ENCODE results near the gene UBD. TPM values are rescaled to one million over a fixed set of nuclear protein-coding genes. Genes with fewer than 3 reads are reported as not detected.

UBD gene
- total RNA-seq, 2 experiments from 2014 or later, result 0.50 to 0.67 TPM

GRCh38 chr6:29553268-29554057 is 6.1 kb downstream of the UBD start:
- POLR2A ChIA-PET, result no interaction called here
- ATAC-seq (peak; percentile 64), DNase-seq (peak; percentile 43)
- CTCF ChIA-PET, result interaction anchor here (0.9 to 1.0 kb wide), 3 partner anchors 12 to 100 kb away, joined by 3 read pairs; no protein-coding TSS in a partner anchor
- Mint-ChIP-seq H3K4me1 (ENCODE audit: low read depth) (peaks cover 15% of the 10 kb centered on the region), H3K27me3 (peaks cover 51% of the 10 kb centered on the region), H3K9me3 (no peaks in the 10 kb centered on the region), H3K4me3 (peak overlapping the region; percentile 42), H3K27ac (peak overlapping the region; percentile 35), H3K36me3 (ENCODE audit: low read depth) (no peaks in the 10 kb centered on the region)
- intact Hi-C loops (cut with micrococcal nuclease), result no loop called here
- no peak for TF ChIP-seq CTCF (IDR thresholded peaks at IDR 0.05)

GRCh38 chr6:29552512-29553051 is 7.0 kb downstream of the UBD start:
- ATAC-seq (peak; percentile 84), DNase-seq (peak; percentile 26)
- peaks cover 15% of the 10 kb centered on the region for H3K4me1 Mint-ChIP-seq (ENCODE audit: low read depth)
- H3K27me3 Mint-ChIP-seq, result peaks cover 53% of the 10 kb centered on the region
- no peak for TF ChIP-seq CTCF (IDR thresholded peaks at IDR 0.05)
- peak overlapping the region; percentile 21 for H3K27ac Mint-ChIP-seq
- H3K4me3 Mint-ChIP-seq, result peak overlapping the region; percentile 42
- intact Hi-C loops (cut with micrococcal nuclease), result no loop called here
- POLR2A ChIA-PET, result interaction anchor here (0.6 kb wide), 1 partner anchor 221 kb away, joined by 3 read pairs; no protein-coding TSS in a partner anchor
- H3K9me3 Mint-ChIP-seq, result no peaks in the 10 kb centered on the region
- no peaks in the 10 kb centered on the region for H3K36me3 Mint-ChIP-seq (ENCODE audit: low read depth)
- CTCF ChIA-PET, result interaction anchor here (1.0 kb wide), 2 partner anchors 97 to 101 kb away, joined by 3 read pairs; no protein-coding TSS in a partner anchor

- peaks cover 33% of the 10 kb centered on the region for H3K27me3 Mint-ChIP-seq
- ChIA-PET POLR2A (no interaction called here), CTCF (no interaction called here)
- no peak overlapping the region for H3K4me3 Mint-ChIP-seq
- intact Hi-C loops (cut with micrococcal nuclease), result no loop called here
- H3K36me3 Mint-ChIP-seq (ENCODE audit: low read depth), result no peaks in the 10 kb centered on the region
- H3K4me1 Mint-ChIP-seq (ENCODE audit: low read depth), result peaks cover 3% of the 10 kb centered on the region
- ATAC-seq, result peak; percentile 87
- H3K27ac Mint-ChIP-seq, result no peak overlapping the region
- DNase-seq, result peak; percentile 16
- no peaks in the 10 kb centered on the region for H3K9me3 Mint-ChIP-seq
- TF ChIP-seq CTCF (IDR thresholded peaks at IDR 0.05), result no peak
Observed at GRCh38 chr6:29547573-29547972, 12.0 kb downstream of the UBD start.

GRCh38 chr6:29537714-29538403 is 21.7 kb downstream of the UBD start:
- POLR2A ChIA-PET, result interaction anchor here (0.5 kb wide), 1 partner anchor 96 kb away, joined by 3 read pairs; no protein-coding TSS in a partner anchor
- Mint-ChIP-seq H3K27ac (no peak overlapping the region), H3K4me3 (no peak overlapping the region), H3K9me3 (no peaks in the 10 kb centered on the region), H3K4me1 (ENCODE audit: low read depth) (no peaks in the 10 kb centered on the region), H3K27me3 (peaks cover 3% of the 10 kb centered on the region), H3K36me3 (ENCODE audit: low read depth) (no peaks in the 10 kb centered on the region)
- no peak for TF ChIP-seq CTCF (IDR thresholded peaks at IDR 0.05)
- intact Hi-C loops (cut with micrococcal nuclease), result no loop called here
- DNase-seq (no peak), ATAC-seq (no peak)
- CTCF ChIA-PET, result no interaction called here

Measured in activated CD8-positive, alpha-beta T cell treated with anti-CD3 and anti-CD28 coated beads for 36 hours (primary cell).